H9 (cell line): ENCODE data around the gene SLC2A4. TPM values are rescaled to one million over a fixed set of nuclear protein-coding genes. Genes with fewer than 3 reads are reported as not detected.

Experiments
- DNase-seq: peaks from one replicate; pipeline ENCODE4 v3.0.0-alpha.2; 2017
- H2AFZ ChIP-seq: one replicate; pipeline ENCODE4 v1.6.1; 2013; ENCODE audit warnings: mild to moderate bottlenecking, low read length, control low read depth, moderate library complexity
- H2AK5ac ChIP-seq: 2 replicates; pipeline ENCODE4 v1.6.1; 2013; ENCODE audit warnings: low read length, control low read depth, mixed read lengths; ENCODE audit not compliant: insufficient read length
- H2BK120ac ChIP-seq: one replicate; pipeline ENCODE4 v1.6.1; 2013; ENCODE audit warnings: low read depth, mild to moderate bottlenecking, low read length, control low read depth, inconsistent platforms; ENCODE audit not compliant: poor library complexity, severe bottlenecking
- H2BK12ac ChIP-seq: 2 replicates; pipeline ENCODE4 v1.6.1; 2013; ENCODE audit warnings: low read length, control low read depth, mixed read lengths, low read depth; ENCODE audit not compliant: insufficient read length
- H2BK15ac ChIP-seq: 2 replicates; pipeline ENCODE4 v1.6.1; 2013; ENCODE audit warnings: low read depth, low read length, control low read depth
- H2BK20ac ChIP-seq: one replicate; pipeline ENCODE4 v1.6.1; 2013; ENCODE audit warnings: low read depth, mild to moderate bottlenecking, low read length, control low read depth, inconsistent platforms; ENCODE audit not compliant: poor library complexity, severe bottlenecking
- H2BK5ac ChIP-seq: 2 replicates; pipeline ENCODE4 v1.6.1; 2013; ENCODE audit warnings: low read length, control low read depth, mixed read lengths; ENCODE audit not compliant: insufficient read length
- H3K14ac ChIP-seq: 2 replicates; pipeline ENCODE4 v1.6.1; 2013; ENCODE audit warnings: low read length, control low read depth; ENCODE audit not compliant: insufficient read depth
- H3K18ac ChIP-seq: 2 replicates; pipeline ENCODE4 v1.6.1; 2013; ENCODE audit warnings: low read depth, mild to moderate bottlenecking, mixed read lengths, low read length, control low read depth; ENCODE audit not compliant: insufficient read length
- H3K23ac ChIP-seq: 2 replicates; pipeline ENCODE4 v1.6.1; 2013; ENCODE audit warnings: low read length, control low read depth, mixed read lengths, low read depth; ENCODE audit not compliant: insufficient read length
- H3K23me2 ChIP-seq: 2 replicates; pipeline ENCODE4 v1.6.1; 2013; ENCODE audit warnings: low read depth, mild to moderate bottlenecking, mixed read lengths, low read length, control low read depth; ENCODE audit not compliant: insufficient read length, poor library complexity, severe bottlenecking
- H3K27ac ChIP-seq: 2 replicates; pipeline ENCODE4 v1.5.1; 2013; ENCODE audit warnings: low read length, control low read depth, mixed read lengths, low read depth; ENCODE audit not compliant: insufficient read length
- H3K27me3 ChIP-seq: 2 replicates; pipeline ENCODE4 v1.6.1; 2013; ENCODE audit warnings: low read length, control low read depth, inconsistent platforms; ENCODE audit not compliant: insufficient read depth
- H3K4ac ChIP-seq: 2 replicates; pipeline ENCODE4 v1.6.1; 2013; ENCODE audit warnings: low read depth, mild to moderate bottlenecking, control low read depth, inconsistent platforms, low read length, moderate library complexity
- H3K4me1 ChIP-seq: 2 replicates; pipeline ENCODE4 v1.6.1; 2013; ENCODE audit warnings: low read length, control low read depth, inconsistent platforms; ENCODE audit not compliant: insufficient read depth
- H3K4me2 ChIP-seq: 2 replicates; pipeline ENCODE4 v1.6.1; 2013; ENCODE audit warnings: low read length, control low read depth, mixed read lengths; ENCODE audit not compliant: insufficient read length, insufficient read depth
- H3K56ac ChIP-seq: 2 replicates; pipeline ENCODE4 v1.6.1; 2013; ENCODE audit warnings: low read depth, mild to moderate bottlenecking, mixed read lengths, low read length, control low read depth; ENCODE audit not compliant: insufficient read length
- H3K79me1 ChIP-seq: 2 replicates; pipeline ENCODE4 v1.6.1; 2013; ENCODE audit warnings: low read depth, mild to moderate bottlenecking, moderate library complexity, low read length, control low read depth, inconsistent platforms; ENCODE audit not compliant: insufficient read depth, poor library complexity, severe bottlenecking
- H3K79me2 ChIP-seq: 2 replicates; pipeline ENCODE4 v1.6.1; 2013; ENCODE audit warnings: low read length, control low read depth, inconsistent platforms; ENCODE audit not compliant: insufficient read depth
- H3K9ac ChIP-seq: 2 replicates; pipeline ENCODE4 v1.6.1; 2013; ENCODE audit warnings: low read length, control low read depth, mixed read lengths; ENCODE audit not compliant: insufficient read length; ENCODE audit errors: extremely low read depth
- H3K9me3 ChIP-seq: one replicate; pipeline ENCODE4 v1.6.1; 2013; ENCODE audit warnings: low read depth, low read length, inconsistent platforms; ENCODE audit not compliant: control insufficient read depth
- H3T11ph ChIP-seq: one replicate; pipeline ENCODE4 v1.6.1; 2013; ENCODE audit warnings: mild to moderate bottlenecking, low read length, control low read depth, inconsistent platforms
- H4K20me1 ChIP-seq: one replicate; pipeline ENCODE4 v1.6.1; 2013; ENCODE audit not compliant: control insufficient read depth, insufficient read length, insufficient read depth
- H4K5ac ChIP-seq: 2 replicates; pipeline ENCODE4 v1.6.1; 2013; ENCODE audit warnings: low read depth, mild to moderate bottlenecking, mixed read lengths, low read length, control low read depth; ENCODE audit not compliant: insufficient read length
- H4K8ac ChIP-seq: replicated peaks from 2 replicates; pipeline ENCODE4 v1.6.1; 2013; ENCODE audit warnings: low read length, control low read depth, mixed read lengths, low read depth; ENCODE audit not compliant: insufficient read length
- H4K91ac ChIP-seq: 2 replicates; pipeline ENCODE4 v1.6.1; 2013; ENCODE audit warnings: low read depth, mild to moderate bottlenecking, moderate library complexity, mixed read lengths, low read length, control low read depth; ENCODE audit not compliant: insufficient read length
- H3K27ac Mint-ChIP-seq, 3 experiments: 2 replicates in 2 of 3; 3 replicates in 1 of 3; pipeline ENCODE4 v1.8.0; 2020 to 2021; ENCODE audit warnings: mixed read lengths in 3 of 3, mild to moderate bottlenecking in 1 of 3, moderate library complexity in 1 of 3
- H3K27me3 Mint-ChIP-seq: 2 replicates; pipeline ENCODE4 v1.8.0; 2021; ENCODE audit warnings: low read depth, mild to moderate bottlenecking, moderate library complexity, mixed read lengths
- H3K36me3 Mint-ChIP-seq, 3 experiments: 2 replicates in 2 of 3; 3 replicates in 1 of 3; pipeline ENCODE4 v1.8.0; 2020 to 2021; ENCODE audit warnings: low read depth in 3 of 3, mixed read lengths in 3 of 3; ENCODE audit not compliant: insufficient read depth in 1 of 3
- H3K4me1 Mint-ChIP-seq, 2 experiments: 2 replicates each; pipeline ENCODE4 v1.8.0; 2020; ENCODE audit warnings: mixed read lengths in 2 of 2
- H3K4me3 Mint-ChIP-seq, 2 experiments: 2 replicates in 1 of 2; 3 replicates in 1 of 2; pipeline ENCODE4 v1.8.0; 2020 to 2021; ENCODE audit warnings: mild to moderate bottlenecking in 2 of 2, mixed read lengths in 2 of 2, moderate library complexity in 1 of 2
- H3K9me3 Mint-ChIP-seq, 2 experiments: 2 replicates in 1 of 2; 3 replicates in 1 of 2; pipeline ENCODE4 v1.8.0; 2020; ENCODE audit warnings: mild to moderate bottlenecking in 2 of 2, mixed read lengths in 2 of 2, moderate library complexity in 1 of 2
- CTCF ChIP-seq: fragments of 200-600 bp; sonication (generic); conservative IDR thresholded peaks from 3 replicates; pipeline ENCODE4 v1.8.0; 2021; ENCODE audit warnings: antibody characterized with exemption, mild to moderate bottlenecking
- WGBS: extraction: QIAGEN DNeasy Blood & Tissue Kit; methylation state at CpG from one replicate; pipeline ENCODE4 v1.1.7; 2013; ENCODE audit warnings: missing lambda C conversion rate, low lambda C conversion rate, mixed read lengths; ENCODE audit not compliant: insufficient read length; ENCODE audit errors: extremely low coverage; 5-methylcytosine and 5-hydroxymethylcytosine counted together
- total RNA-seq: library from RNA; stranded (reverse); gene quantifications from 2 replicates; pipeline ENCODE4 v1.2.1, GENCODE V29; 2021

Gene SLC2A4
- total RNA-seq, 1 experiment from 2014 or later = 4.4 TPM

GRCh38 chr17:7260651-7261378 is 20.7 kb upstream of the SLC2A4 start:
- no peaks in the 10 kb centered on the region for H4K20me1 ChIP-seq
- Mint-ChIP-seq H3K9me3 (peaks cover 0 to 4% of the 10 kb centered on the region in 2 experiments; a peak in 1 of 5 replicates), H3K27ac (peak overlapping the region in 1 of 3 experiments; percentile 98; a peak in 3 of 7 replicates), H3K27me3 (peaks cover 2% of the 10 kb centered on the region), H3K4me3 (peak overlapping the region; percentile 86 to 93), H3K36me3 (peaks cover 12 to 46% (median 38%) of the 10 kb centered on the region in 3 experiments), H3K4me1 (peaks cover 24 to 39% of the 10 kb centered on the region in 2 experiments)
- no peak overlapping the region for H3K56ac ChIP-seq
- H3K23ac ChIP-seq = no peak overlapping the region
- peak overlapping the region; percentile 39 for H2BK120ac ChIP-seq
- peaks cover 25% of the 10 kb centered on the region for H3K23me2 ChIP-seq
- peak overlapping the region; percentile 25 for H4K8ac ChIP-seq
- H3K27me3 ChIP-seq = no peaks in the 10 kb centered on the region
- no CpG with 5 or more reads among the region's 54 CpGs for WGBS
- H2BK15ac ChIP-seq = no peak overlapping the region
- peaks cover 4% of the 10 kb centered on the region; the same call in 1 of the 2 replicates for H3K4me1 ChIP-seq
- peak overlapping the region; percentile 76 for H3K4me2 ChIP-seq
- no peak overlapping the region for H3T11ph ChIP-seq
- H3K27ac ChIP-seq = no peak overlapping the region
- peak overlapping the region; percentile 98 for H3K14ac ChIP-seq
- H3K79me2 ChIP-seq = peaks cover 8% of the 10 kb centered on the region; the same call in 1 of the 2 replicates
- no peak overlapping the region for H2BK20ac ChIP-seq
- no peaks in the 10 kb centered on the region for H3K79me1 ChIP-seq
- H3K4ac ChIP-seq = peak overlapping the region; percentile 91; the same call in 1 of the 2 replicates
- no peak for TF ChIP-seq CTCF
- no peak overlapping the region for H2AFZ ChIP-seq
- H4K91ac ChIP-seq = peak overlapping the region; percentile 95
- H3K18ac ChIP-seq = peak overlapping the region; percentile 98
- no peaks in the 10 kb centered on the region for H3K9me3 ChIP-seq
- H3K9ac ChIP-seq = peak overlapping the region; percentile 95
- H2BK5ac ChIP-seq = no peak overlapping the region
- peak; percentile 89 for DNase-seq
- no peak overlapping the region for H2AK5ac ChIP-seq
- no peak overlapping the region for H4K5ac ChIP-seq
- peak overlapping the region; percentile 43 for H2BK12ac ChIP-seq
